ENCODE results near the gene CAPN2.
A peak's percentile ranks its signal among the peaks of the same experiment; 100 is the strongest.

CAPN2 gene

GRCh38 chr1:223715604-223716172, 3.3 kb downstream of the CAPN2 start:
- H3K9me3 ChIP-seq (ENCODE audit: control insufficient read depth, insufficient read depth, low read depth, low read length), result no peaks in the 10 kb centered on the region
- TF ChIP-seq ZNF529 (tag by site-specific recombination; IDR thresholded peaks at IDR 0.05; ENCODE audit: insufficient replicate concordance) (no peak), ZFP37 (tag by site-specific recombination; IDR thresholded peaks at IDR 0.05) (no peak), ZNF664 (tag by site-specific recombination; IDR thresholded peaks at IDR 0.05) (peak; percentile 99), KLF17 (tag by site-specific recombination; IDR thresholded peaks at IDR 0.05) (peak; percentile 15; the same call in 1 of the 2 replicates), ZNF707 (tag by site-specific recombination; IDR thresholded peaks at IDR 0.05) (no peak), SP3 (tag by site-specific recombination; IDR thresholded peaks at IDR 0.05) (peak; percentile 9; the same call in 1 of the 2 replicates), ZNF2 (tag by site-specific recombination; IDR thresholded peaks at IDR 0.05) (no peak), ZNF324 (tag by site-specific recombination; IDR thresholded peaks at IDR 0.05) (0 out of 2 replicates have a peak, but pooled peaks have one; percentile 7), ZNF366 (tag by site-specific recombination; conservative IDR thresholded peaks at IDR 0.05) (no peak), ZNF830 (tag by site-specific recombination; IDR thresholded peaks at IDR 0.05; ENCODE audit: low read depth) (no peak), ZNF391 (tag by site-specific recombination; IDR thresholded peaks at IDR 0.05; ENCODE audit: borderline replicate concordance, low read depth) (0 out of 2 replicates have a peak, but pooled peaks have one; percentile 5), ZNF175 (tag by site-specific recombination; IDR thresholded peaks at IDR 0.05) (no peak), ZNF18 (tag by site-specific recombination; IDR thresholded peaks at IDR 0.05) (peak; percentile 15; the same call in 1 of the 2 replicates), ZBTB6 (tag by site-specific recombination; IDR thresholded peaks at IDR 0.05) (peak; percentile 65; the same call in 1 of the 2 replicates), ZBTB21 (tag by site-specific recombination; IDR thresholded peaks at IDR 0.05) (0 out of 2 replicates have a peak, but pooled peaks have one; percentile 1), ZNF341 (tag by site-specific recombination; IDR thresholded peaks at IDR 0.05; ENCODE audit: low read depth) (peak; percentile 12; the same call in 1 of the 2 replicates), ZNF639 (tag by site-specific recombination; IDR thresholded peaks at IDR 0.05) (peak; percentile 10; the same call in 1 of the 2 replicates), ZNF792 (tag by site-specific recombination; IDR thresholded peaks at IDR 0.05) (no peak), INSM2 (tag by site-specific recombination; IDR thresholded peaks at IDR 0.05) (no peak), ZNF221 (tag by site-specific recombination; IDR thresholded peaks at IDR 0.05; ENCODE audit: borderline replicate concordance) (no peak), ZNF626 (tag by site-specific recombination; IDR thresholded peaks at IDR 0.05) (no peak), ZNF580 (tag by site-specific recombination; IDR thresholded peaks at IDR 0.05) (0 out of 2 replicates have a peak, but pooled peaks have one; percentile 20), ZNF24 (tag by site-specific recombination; IDR thresholded peaks at IDR 0.05) (0 out of 2 replicates have a peak, but pooled peaks have one; percentile 8), TCF7L2 (IDR thresholded peaks at IDR 0.05; ENCODE audit: borderline replicate concordance, low read depth, low read length) (no peak)
- no peak overlapping the region for H3K27ac ChIP-seq (ENCODE audit: extremely low read depth, low read depth, low read length)
- no peak overlapping the region for H3K4me3 ChIP-seq (ENCODE audit: low read depth, low read length)
- CTCF ChIA-PET, result interaction anchor here (0.8 to 1.3 kb wide), 5 partner anchors 10 to 95 kb away, joined by 3 to 6 read pairs (median 3); no protein-coding TSS in a partner anchor
- peaks cover 19 to 41% of the 10 kb centered on the region in 2 experiments; a peak in 2 of 3 replicates for H3K36me3 ChIP-seq (ENCODE audit: control insufficient read depth in 2 of 2, insufficient read depth in 1 of 2, low read length in 2 of 2)
- POLR2A ChIA-PET, result interaction anchor here (0.9 to 1.3 kb wide), 4 partner anchors 10 to 60 kb away, joined by 3 to 4 read pairs (median 4); no protein-coding TSS in a partner anchor
- peaks cover 33% of the 10 kb centered on the region for H3K4me1 ChIP-seq (ENCODE audit: control insufficient read depth, insufficient read depth, low read length)

Measured in HEK293 (cell line).